ENCODE measurements around the gene HADH.

GRCh38 chr4:107989537-107990386 is at the start of gene HADH:
- TF ChIP-seq EZH2phosphoT487 (IDR thresholded peaks at IDR 0.05; ENCODE audit: insufficient read depth, low read depth) (no peak), EZH2 (IDR thresholded peaks at IDR 0.05; ENCODE audit: insufficient read depth, poor library complexity, severe bottlenecking) (no peak)
